Stomach (tissue), 9 donors: Measurements from ENCODE around the gene CRYBG2. TPM values are rescaled to one million over a fixed set of nuclear protein-coding genes. Genes with fewer than 3 reads are reported as not detected.
"Not testable (repeated sequence)": the region's sequence is repeated elsewhere in the genome, so short reads cannot be mapped to it uniquely, and the experiment has no call there.

Experiments used
- DNase-seq, 2 donors: peaks; one replicate each; pipeline versions ENCODE4 v3.0.0 to v3.0.0-alpha.2; 2013 to 2019
- H3K27ac ChIP-seq, 5 donors: fragments of 200-600 bp in 4 of 5; sonication (generic) in 4 of 5; one replicate each; pipeline ENCODE4 v1.5.1; 2013 to 2019; ENCODE audit warnings: mild to moderate bottlenecking in 1 of 5, moderate library complexity in 1 of 5
- H3K27me3 ChIP-seq, 3 donors: fragments of 200-600 bp; sonication (generic); one replicate each; pipeline ENCODE4 v1.5.1; 2017 to 2019; ENCODE audit warnings: mixed run types in 1 of 3
- H3K36me3 ChIP-seq, 4 donors: fragments of 200-600 bp; sonication (generic); 1 replicate in 3 of 4; 2 replicates in 1 of 4; pipeline ENCODE4 v1.5.1; 2016 to 2019
- H3K4me1 ChIP-seq, 4 donors: fragments of 200-600 bp; sonication (generic); one replicate each; pipeline ENCODE4 v1.5.1; 2016 to 2019
- H3K4me3 ChIP-seq, 4 donors: fragments of 200-600 bp; sonication (generic) in 3 of 4; one replicate each; pipeline ENCODE4 v1.5.1; 2016 to 2019; ENCODE audit warnings: mild to moderate bottlenecking in 1 of 4
- H3K9me3 ChIP-seq, 4 donors: fragments of 200-600 bp; sonication (generic); one replicate each; pipeline ENCODE4 v1.5.1; 2016 to 2019
- EP300 ChIP-seq: sonication (generic); formaldehyde crosslinking; IDR thresholded peaks from one replicate; pipeline ENCODE4 v1.6.1; 2017; ENCODE audit warnings: antibody characterized with exemption
- POLR2A ChIP-seq, 4 donors: fragments of 450-650 bp; IDR thresholded peaks; one replicate each; pipeline ENCODE4 v1.6.1; 2016; ENCODE audit warnings: antibody characterized with exemption in 4 of 4, control low read depth in 2 of 4, mild to moderate bottlenecking in 1 of 4, moderate library complexity in 1 of 4
- POLR2AphosphoS5 ChIP-seq, 3 donors: sonication (generic); formaldehyde crosslinking; IDR thresholded peaks; one replicate each; pipeline ENCODE4 v1.6.1; 2016; ENCODE audit warnings: antibody characterized with exemption in 3 of 3
- WGBS, 5 donors: extraction: QIAGEN DNeasy Blood & Tissue Kit in 3 of 5; methylation state at CpG; one replicate each; pipeline versions ENCODE4 v1.1.5 to v1.1.7; 2013 to 2018; 5-methylcytosine and 5-hydroxymethylcytosine counted together
- intact Hi-C: fragments of 100-400 bp; cut with DNase I; formaldehyde crosslinking; loops from one replicate; pipeline ENCODE4 v1.15.1; 2023; ENCODE audit warnings: low total_unique reads
- polyA plus RNA-seq, 3 donors: library from polyadenylated mRNA; stranded (reverse); fragments of 200-250 nt; gene quantifications; one replicate each; pipeline ENCODE4 v1.2.3, GENCODE V29; 2013
- total RNA-seq, 5 donors: library from RNA; depleted of rRNA; stranded (reverse); fragments of >200 nt; gene quantifications; one replicate each; pipeline versions ENCODE4 v1.1.0 to v1.2.3, GENCODE V29; 2014 to 2016
- TF ChIP-seq, protein P1 (sequence below), 7 experiments: fragments of 450-650 bp in 4 of 7; fragments of 200-600 bp in 3 of 7; sonication (generic) in 3 of 7; IDR thresholded peaks; one replicate each; pipeline ENCODE4 v1.5.1; 2016 to 2019; ENCODE audit warnings: antibody characterized with exemption in 7 of 7, control low read depth in 2 of 7, mild to moderate bottlenecking in 1 of 7
- donor health status: healthy with polysubstance abuse.
- donor health status: Bipolar disorder and iron deficiency.
- donor health status: healthy.

The CRYBG2 gene
- total and polyA plus RNA-seq, 8 donors, result 0.15 to 66.8 (median 3.2) TPM

DNA sequence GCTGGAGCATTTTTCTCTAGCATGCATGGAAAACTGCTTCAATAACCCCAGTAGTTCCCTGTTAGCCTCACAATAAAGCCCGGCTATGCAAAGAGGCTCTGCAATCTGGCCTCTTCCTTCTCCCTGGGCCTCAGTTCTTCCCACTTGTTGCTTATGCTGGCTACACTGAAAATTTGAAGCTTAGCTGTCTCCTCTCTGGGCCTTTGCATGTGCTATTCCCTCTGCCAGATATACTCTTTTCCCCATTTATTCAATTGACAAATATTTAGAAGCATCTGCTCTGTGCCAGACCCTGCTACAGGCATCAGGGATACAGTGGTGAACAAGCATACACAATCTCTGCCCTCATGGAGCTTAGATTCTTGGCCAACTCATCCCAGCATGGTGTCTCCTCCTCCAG lies 15.3 kb downstream of the CRYBG2 start:
- peaks cover 8 to 19% (median 17%) of the 10 kb centered on the region in 4 donors for H3K4me1 ChIP-seq
- H3K36me3 ChIP-seq, result no peaks in the 10 kb centered on the region
- no peak overlapping the region for H3K27ac ChIP-seq
- no peak for TF ChIP-seq EP300
- intact Hi-C loops, result no loop called here
- H3K9me3 ChIP-seq, result no peaks in the 10 kb centered on the region
- peaks cover 0 to 45% (median 14%) of the 10 kb centered on the region in 3 donors for H3K27me3 ChIP-seq
- H3K4me3 ChIP-seq, result no peak overlapping the region
- DNase-seq, result no peak
- WGBS, 5 donors, result 62 to 92% (median 79%) methylated on average over 1 of the region's 1 CpG

DNA sequence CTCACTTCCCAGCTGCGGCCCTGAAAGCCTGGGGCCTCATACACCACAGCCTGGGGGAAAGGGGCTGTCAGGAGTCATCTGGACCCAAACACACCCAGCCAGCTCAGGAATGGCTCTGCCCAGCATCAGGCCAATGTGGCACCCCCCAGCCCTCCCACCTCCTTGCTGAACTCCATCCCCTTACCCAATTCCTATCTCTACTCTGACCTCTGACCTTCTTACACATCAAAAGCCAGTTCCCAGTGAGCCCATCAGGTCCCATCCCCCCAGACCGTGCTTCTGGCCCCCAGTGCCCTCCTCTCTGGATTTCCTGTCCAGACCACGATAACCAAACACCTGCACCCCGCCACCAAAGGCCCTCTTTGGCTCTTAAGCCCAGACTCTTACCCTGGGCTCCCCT lies 16.3 kb downstream of the CRYBG2 start:
- no peaks in the 10 kb centered on the region for H3K9me3 ChIP-seq
- no peak overlapping the region for H3K27ac ChIP-seq
- TF ChIP-seq EP300, result no peak
- H3K27me3 ChIP-seq, result peaks cover 0 to 44% (median 14%) of the 10 kb centered on the region in 3 donors
- no peaks in the 10 kb centered on the region for H3K36me3 ChIP-seq
- intact Hi-C loops, result no loop called here
- DNase-seq, result no peak
- WGBS, 5 donors, result 67 to 83% (median 77%) methylated on average over 3 to 4 of the region's 4 CpGs
- H3K4me1 ChIP-seq, result peaks cover 8 to 19% (median 17%) of the 10 kb centered on the region in 4 donors
- no peak overlapping the region for H3K4me3 ChIP-seq

DNA sequence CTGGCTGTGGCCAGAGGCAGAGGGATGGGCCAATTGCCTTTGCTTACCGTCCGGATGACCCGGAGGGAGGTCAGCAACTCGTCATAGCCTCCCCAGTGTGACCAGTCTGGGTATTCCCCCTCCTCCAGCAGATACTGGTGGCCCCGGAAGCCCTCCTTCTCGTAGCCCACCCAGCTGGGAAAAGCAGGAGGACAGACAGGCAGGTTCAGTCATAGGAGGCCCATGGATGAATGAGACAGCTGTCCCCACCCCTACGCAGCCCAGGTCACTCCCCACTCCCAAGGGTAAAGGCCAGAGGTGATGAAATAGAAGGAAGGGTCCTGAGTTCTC lies 16.8 kb downstream of the CRYBG2 start:
- TF ChIP-seq POLR2AphosphoS5 (IDR thresholded peaks at IDR 0.05) (no peak), EP300 (no peak), POLR2A (IDR thresholded peaks at IDR 0.05) (no peak)
- TF ChIP-seq, protein P1, sequence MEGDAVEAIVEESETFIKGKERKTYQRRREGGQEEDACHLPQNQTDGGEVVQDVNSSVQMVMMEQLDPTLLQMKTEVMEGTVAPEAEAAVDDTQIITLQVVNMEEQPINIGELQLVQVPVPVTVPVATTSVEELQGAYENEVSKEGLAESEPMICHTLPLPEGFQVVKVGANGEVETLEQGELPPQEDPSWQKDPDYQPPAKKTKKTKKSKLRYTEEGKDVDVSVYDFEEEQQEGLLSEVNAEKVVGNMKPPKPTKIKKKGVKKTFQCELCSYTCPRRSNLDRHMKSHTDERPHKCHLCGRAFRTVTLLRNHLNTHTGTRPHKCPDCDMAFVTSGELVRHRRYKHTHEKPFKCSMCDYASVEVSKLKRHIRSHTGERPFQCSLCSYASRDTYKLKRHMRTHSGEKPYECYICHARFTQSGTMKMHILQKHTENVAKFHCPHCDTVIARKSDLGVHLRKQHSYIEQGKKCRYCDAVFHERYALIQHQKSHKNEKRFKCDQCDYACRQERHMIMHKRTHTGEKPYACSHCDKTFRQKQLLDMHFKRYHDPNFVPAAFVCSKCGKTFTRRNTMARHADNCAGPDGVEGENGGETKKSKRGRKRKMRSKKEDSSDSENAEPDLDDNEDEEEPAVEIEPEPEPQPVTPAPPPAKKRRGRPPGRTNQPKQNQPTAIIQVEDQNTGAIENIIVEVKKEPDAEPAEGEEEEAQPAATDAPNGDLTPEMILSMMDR (IDR thresholded peaks at IDR 0.05), result no peak
- no peaks in the 10 kb centered on the region for H3K36me3 ChIP-seq
- H3K4me3 ChIP-seq, result no peak overlapping the region
- WGBS, 5 donors, result 82 to 86% (median 84%) methylated on average over 7 of the region's 7 CpGs
- H3K4me1 ChIP-seq, result peaks cover 8 to 19% (median 17%) of the 10 kb centered on the region in 4 donors
- peaks cover 0 to 44% (median 14%) of the 10 kb centered on the region in 3 donors for H3K27me3 ChIP-seq
- peak overlapping the region in 1 of 5 donors; percentile 70 for H3K27ac ChIP-seq
- DNase-seq, result no peak
- H3K9me3 ChIP-seq, result no peaks in the 10 kb centered on the region
- intact Hi-C loops, result no loop called here

DNA sequence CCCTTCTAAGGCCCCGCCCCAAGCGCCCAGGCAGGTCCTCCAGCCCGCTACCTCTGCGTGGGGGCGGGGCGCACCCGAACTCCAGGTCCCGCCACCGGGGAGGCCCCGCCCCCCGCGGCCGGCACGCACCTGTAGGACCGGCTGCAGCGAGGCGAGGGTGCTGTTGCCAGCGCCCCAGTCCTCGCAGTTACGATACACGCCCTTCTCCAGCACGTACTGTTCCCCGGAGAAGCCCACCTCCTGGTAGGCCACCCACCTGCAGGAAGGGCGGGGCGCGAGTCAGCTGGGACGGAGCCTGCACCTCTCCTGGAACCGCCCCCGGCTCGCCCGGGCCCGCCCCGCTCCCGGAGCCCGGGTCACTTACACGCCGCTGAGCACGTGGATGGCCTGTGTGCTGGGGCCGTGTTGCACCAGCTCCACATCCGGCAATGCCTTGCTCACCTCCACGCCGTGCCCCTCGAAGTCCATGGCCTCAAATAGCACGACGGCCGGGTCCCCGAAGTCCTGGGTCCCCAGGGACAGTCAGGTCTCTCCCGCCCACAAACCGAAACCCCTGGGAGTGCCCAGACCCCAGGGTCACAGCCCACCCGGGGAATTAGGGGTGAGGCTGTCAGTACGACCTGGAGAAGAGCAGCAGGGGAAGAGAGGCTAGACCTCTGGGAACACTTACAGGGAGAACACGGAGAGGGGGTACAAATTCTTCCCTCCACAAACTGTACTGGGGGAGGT lies 17.3 kb downstream of the CRYBG2 start:
- Histone ChIP-seq H3K9me3 (no peaks in the 10 kb centered on the region), H3K4me3 (peak overlapping the region; percentile 50 to 56 (median 53)), H3K27ac (peak overlapping the region; percentile 18 to 70 (median 45)), H3K36me3 (no peaks in the 10 kb centered on the region), H3K4me1 (peaks cover 8 to 19% (median 17%) of the 10 kb centered on the region in 4 donors), H3K27me3 (peaks cover 0 to 48% (median 14%) of the 10 kb centered on the region in 3 donors)
- WGBS, 5 donors, result 10 to 16% (median 14%) methylated on average over 20 to 52 of the region's 52 CpGs
- intact Hi-C loops, result no loop called here
- TF ChIP-seq EP300, result no peak
- TF ChIP-seq POLR2AphosphoS5 (IDR thresholded peaks at IDR 0.05), result no peak
- TF ChIP-seq, protein P1 (IDR thresholded peaks at IDR 0.05), result no peak
- no peak for TF ChIP-seq POLR2A (IDR thresholded peaks at IDR 0.05)
- DNase-seq, result peak; percentile 94 to 97

DNA sequence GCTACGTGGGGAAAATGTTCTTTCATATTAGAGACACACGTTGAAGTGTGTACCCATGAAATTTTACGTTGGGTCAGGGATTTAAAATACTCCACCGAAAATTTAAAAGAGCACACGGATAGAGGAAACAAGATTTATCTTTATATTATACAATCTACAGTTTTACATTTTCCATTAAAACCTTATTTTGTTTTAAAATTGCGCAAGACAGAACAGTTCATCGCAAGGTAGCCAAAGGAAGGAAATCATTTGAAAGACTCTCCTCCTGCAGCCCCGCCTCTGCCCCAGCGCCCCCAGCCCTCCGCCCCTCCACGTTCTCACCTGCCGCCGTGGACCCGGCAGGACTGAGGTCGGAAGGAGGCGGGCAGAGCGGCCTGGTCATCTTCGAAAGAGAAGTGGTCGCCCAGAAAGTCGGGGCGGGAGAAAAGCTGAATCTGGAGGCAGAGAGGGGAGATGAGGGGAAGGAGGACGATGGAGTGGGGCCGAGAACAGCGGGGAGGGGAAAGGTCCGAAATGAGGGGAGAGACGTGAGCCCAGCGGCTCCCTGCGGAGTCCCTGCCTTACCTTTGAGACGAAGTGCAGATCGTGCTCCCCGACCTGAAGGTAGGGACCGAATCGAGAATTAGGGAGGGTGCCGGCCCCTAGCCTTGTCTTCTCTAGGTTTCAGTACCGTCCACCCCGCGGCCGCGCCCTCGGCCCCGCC lies 18.0 kb downstream of the CRYBG2 start:
- H3K27ac ChIP-seq, result peak overlapping the region in 4 of 5 donors; percentile 18 to 70 (median 53)
- no peaks in the 10 kb centered on the region for H3K36me3 ChIP-seq
- H3K9me3 ChIP-seq, result no peaks in the 10 kb centered on the region
- H3K4me3 ChIP-seq, result peak overlapping the region; percentile 50 to 56 (median 53)
- peaks cover 0 to 55% (median 14%) of the 10 kb centered on the region in 3 donors for H3K27me3 ChIP-seq
- peaks cover 8 to 19% (median 17%) of the 10 kb centered on the region in 4 donors for H3K4me1 ChIP-seq
- 3 to 4% (median 3%) methylated on average over 36 to 41 of the region's 41 CpGs for WGBS, 5 donors
- DNase-seq, result no peak
- TF ChIP-seq POLR2AphosphoS5 (IDR thresholded peaks at IDR 0.05) (no peak), POLR2A (IDR thresholded peaks at IDR 0.05) (no peak), EP300 (no peak)
- TF ChIP-seq, protein P1 (IDR thresholded peaks at IDR 0.05), result no peak
- intact Hi-C loops, result no loop called here

DNA sequence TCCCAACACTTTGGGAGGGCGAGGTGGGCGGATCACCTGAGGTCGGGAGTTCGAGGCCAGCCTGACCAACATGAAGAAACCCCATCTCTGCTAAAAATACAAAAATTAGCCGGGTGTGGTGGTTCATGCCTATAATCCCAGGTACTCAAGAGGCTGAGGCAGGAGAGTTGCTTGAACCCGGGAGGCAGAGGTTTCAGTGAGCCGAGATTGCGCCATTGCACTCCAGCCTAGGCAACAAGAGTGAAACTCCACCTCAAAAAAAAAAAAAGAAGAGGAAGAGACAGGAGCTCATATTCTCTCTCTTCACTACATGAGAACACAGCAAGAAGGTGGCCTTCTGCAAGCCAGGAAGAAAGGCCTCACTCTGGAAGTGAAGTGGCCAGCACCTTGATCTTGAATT lies 20.6 kb downstream of the CRYBG2 start:
- intact Hi-C loops, result not testable (repeated sequence)
- WGBS, 5 donors, result 91 to 94% (median 93%) methylated on average over 8 of the region's 8 CpGs

More for the DNA sequence above, 20.6 kb downstream of the CRYBG2 start:
- H3K27ac ChIP-seq, H3K4me3 ChIP-seq, H3K9me3 ChIP-seq, DNase-seq, H3K36me3 ChIP-seq: not testable (repeated sequence)
- Histone ChIP-seq H3K27me3 (peaks cover 0 to 64% (median 14%) of the 10 kb centered on the region in 3 donors), H3K4me1 (peaks cover 8 to 19% (median 17%) of the 10 kb centered on the region in 4 donors)
